Heart right ventricle (tissue), 16 donors: ENCODE data around the gene RANBP9. TPM values are rescaled to one million over a fixed set of nuclear protein-coding genes. Genes with fewer than 3 reads are reported as not detected.
A peak's percentile ranks its signal among the peaks of the same experiment; 100 is the strongest.

Source experiments
- ATAC-seq, 8 donors: fragments of 200-7000 bp; cut with Tn5 transposase; one replicate each; pipeline ENCODE4 v1.9.1; 2020; ENCODE audit warnings: mild to moderate bottlenecking in 8 of 8, moderate library complexity in 8 of 8, moderate number of reproducible peaks in 1 of 8
- DNase-seq, 2 donors: peaks; one replicate each; pipeline ENCODE4 v3.0.0-alpha.2; 2020
- H3K27ac ChIP-seq, 10 donors: fragments of 200-600 bp; sonication (generic) in 2 of 10; one replicate each; pipeline versions ENCODE4 v1.5.0 to v1.8.0; 2020 to 2022; ENCODE audit warnings: mild to moderate bottlenecking in 3 of 10
- H3K27me3 ChIP-seq, 7 donors: fragments of 200-600 bp; one replicate each; pipeline ENCODE4 v1.8.0; 2021 to 2022; ENCODE audit warnings: mild to moderate bottlenecking in 2 of 7
- H3K36me3 ChIP-seq, 9 donors: fragments of 200-600 bp; sonication (generic) in 1 of 9; one replicate each; pipeline versions ENCODE4 v1.5.0 to v1.8.0; 2020 to 2022; ENCODE audit warnings: mild to moderate bottlenecking in 2 of 9
- H3K4me1 ChIP-seq, 9 donors: fragments of 200-600 bp; sonication (generic) in 1 of 9; one replicate each; pipeline versions ENCODE4 v1.5.0 to v1.8.0; 2020 to 2022; ENCODE audit warnings: mild to moderate bottlenecking in 4 of 9
- H3K4me3 ChIP-seq, 10 donors: fragments of 200-600 bp; sonication (generic) in 2 of 10; one replicate each; pipeline versions ENCODE4 v1.5.0 to v1.8.0; 2020 to 2022; ENCODE audit warnings: mild to moderate bottlenecking in 7 of 10, moderate library complexity in 2 of 10
- H3K9me3 ChIP-seq, 11 donors: fragments of 200-600 bp in 10 of 11; sonication (generic) in 2 of 11; one replicate each; pipeline versions ENCODE4 v1.5.0 to v1.8.0; 2013 to 2022; ENCODE audit warnings: mild to moderate bottlenecking in 2 of 11, control low read depth in 1 of 11, moderate library complexity in 1 of 11
- WGBS, 2 donors: extraction: QIAGEN DNeasy Blood & Tissue Kit; methylation state at CpG; one replicate each; pipeline ENCODE4 v1.1.7; 2013; ENCODE audit warnings: inconsistent platforms in 1 of 2; 5-methylcytosine and 5-hydroxymethylcytosine counted together
- intact Hi-C, 10 donors: fragments of 100-400 bp; cut with DNase I; formaldehyde crosslinking; loops; one replicate each; pipeline versions ENCODE4 v1.11.1 to v1.14.2; 2022
- polyA plus RNA-seq, 2 donors: library from polyadenylated mRNA; stranded (reverse); fragments of 200-250 nt; gene quantifications; one replicate each; pipeline ENCODE4 v1.2.3, GENCODE V29; 2013
- total RNA-seq, 10 donors: library from RNA; stranded (reverse); fragmentation: NEBNext Ultra II Directional in 3 of 10; extraction: Animal tissue kit (Norgen Biotek cat#: 25700) in 3 of 10; gene quantifications; one replicate each; pipeline versions ENCODE4 v1.2.1 to v1.2.4, GENCODE V29; 2021 to 2023
- TF ChIP-seq, protein P1 (sequence below), 9 donors: fragments of 200-600 bp; sonication (generic) in 2 of 9; IDR thresholded peaks; one replicate each; pipeline versions ENCODE4 v1.5.0 to v1.8.0; 2021 to 2022; ENCODE audit warnings: antibody characterized with exemption in 9 of 9, mild to moderate bottlenecking in 5 of 9, moderate library complexity in 1 of 9
- donor health status: Arrhythmogenic right ventricular cardiomyopathy.
- donor health status: ischemic (EF 13 %, LVEDD 7.1; RV severe dilation, severe dysfunction).
- donor health status: healthy with polysubstance abuse.
- donor health status: DM: no; HTN: yes; CAD: no.
- donor health status: DM: no; HTN: no; CAD: no.
- donor health status: ischemic (EF 25% LVEDD 6.9; RV normal size, moderate dysfunction).
- donor health status: ischemic (EF 25% LVEDD 5.7; RV mildly dilated, moderate dysfunction).
- donor health status: healthy.
- donor health status: DM: yes; HTN: yes; CAD: no.
- donor health status: Ischemic cardiomyopathy.
- donor health status: ischemic (EF 35%, LVEDD 5.7; RV mildly dilated, moderate dysfunction).
- donor health status: nonischemic (EF 11% LVEDD 7.7; RV severe dilation, severe dysfunction).
- donor health status: DM: yes; HTN: yes; CAD: no.
- donor health status: PGD.
- donor health status: ischemic (EF 29% LVEDD 5.4; RV normal size, mild dysfunction).
- donor health status: nonischemic (EF 23%, LVEDD 6.1; RV moderate dilation, normal function).

RANBP9 gene
- total and polyA plus RNA-seq, 12 donors = 10.0 to 41.6 (median 33.8) TPM

DNA sequence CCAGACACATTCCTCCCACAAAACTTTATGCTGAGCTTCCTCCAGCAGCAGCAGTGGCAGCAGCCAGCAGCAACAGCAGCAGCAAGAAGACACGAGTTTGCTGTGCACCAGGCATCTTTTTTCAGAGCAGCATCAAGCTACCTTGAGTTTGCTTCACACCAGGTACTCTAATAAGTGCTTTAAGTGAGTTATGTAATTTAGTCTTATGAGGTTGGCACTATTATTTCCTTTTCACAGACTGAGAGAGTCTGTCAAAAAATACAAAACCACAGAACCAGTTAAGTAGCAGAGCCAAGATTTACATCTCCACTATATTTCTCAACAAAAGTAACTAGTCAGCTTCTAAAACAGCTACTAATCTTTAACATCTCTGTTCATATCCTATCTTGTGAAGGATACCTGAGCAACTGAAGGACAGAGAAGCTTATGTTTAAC, 23.7 kb downstream of the RANBP9 start:
- ATAC-seq = no peak
- intact Hi-C loops = loop anchor here in 1 of 10 donors (5.0 kb wide), 1 partner anchor 56 kb away; no protein-coding TSS in a partner anchor
- TF ChIP-seq, protein P1, sequence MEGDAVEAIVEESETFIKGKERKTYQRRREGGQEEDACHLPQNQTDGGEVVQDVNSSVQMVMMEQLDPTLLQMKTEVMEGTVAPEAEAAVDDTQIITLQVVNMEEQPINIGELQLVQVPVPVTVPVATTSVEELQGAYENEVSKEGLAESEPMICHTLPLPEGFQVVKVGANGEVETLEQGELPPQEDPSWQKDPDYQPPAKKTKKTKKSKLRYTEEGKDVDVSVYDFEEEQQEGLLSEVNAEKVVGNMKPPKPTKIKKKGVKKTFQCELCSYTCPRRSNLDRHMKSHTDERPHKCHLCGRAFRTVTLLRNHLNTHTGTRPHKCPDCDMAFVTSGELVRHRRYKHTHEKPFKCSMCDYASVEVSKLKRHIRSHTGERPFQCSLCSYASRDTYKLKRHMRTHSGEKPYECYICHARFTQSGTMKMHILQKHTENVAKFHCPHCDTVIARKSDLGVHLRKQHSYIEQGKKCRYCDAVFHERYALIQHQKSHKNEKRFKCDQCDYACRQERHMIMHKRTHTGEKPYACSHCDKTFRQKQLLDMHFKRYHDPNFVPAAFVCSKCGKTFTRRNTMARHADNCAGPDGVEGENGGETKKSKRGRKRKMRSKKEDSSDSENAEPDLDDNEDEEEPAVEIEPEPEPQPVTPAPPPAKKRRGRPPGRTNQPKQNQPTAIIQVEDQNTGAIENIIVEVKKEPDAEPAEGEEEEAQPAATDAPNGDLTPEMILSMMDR (IDR thresholded peaks at IDR 0.05) = no peak
- Histone ChIP-seq H3K9me3 (no peaks in the 10 kb centered on the region), H3K36me3 (peaks cover 0 to 9% (median 0%) of the 10 kb centered on the region in 9 donors), H3K4me3 (no peak overlapping the region), H3K4me1 (peaks cover 0 to 47% (median 31%) of the 10 kb centered on the region in 9 donors), H3K27ac (no peak overlapping the region), H3K27me3 (no peaks in the 10 kb centered on the region)
- DNase-seq = no peak
- 14 to 29% methylated on average over 1 of the region's 1 CpG for WGBS, 2 donors

GRCh38 chr6:13684855-13685254, 26.8 kb downstream of the RANBP9 start:
- Histone ChIP-seq H3K27ac (no peak overlapping the region), H3K4me1 (peaks cover 0 to 47% (median 27%) of the 10 kb centered on the region in 9 donors)
- 95 to 98% methylated on average over 4 of the region's 4 CpGs for WGBS, 2 donors

GRCh38 chr6:13683038-13683437, 28.6 kb downstream of the RANBP9 start:
- DNase-seq = no peak
- Histone ChIP-seq H3K27ac (no peak overlapping the region), H3K36me3 (peaks cover 0 to 9% (median 0%) of the 10 kb centered on the region in 9 donors), H3K9me3 (peaks cover 0 to 8% (median 0%) of the 10 kb centered on the region in 11 donors), H3K27me3 (no peaks in the 10 kb centered on the region), H3K4me3 (no peak overlapping the region), H3K4me1 (peaks cover 0 to 42% (median 26%) of the 10 kb centered on the region in 9 donors)
- no peak for ATAC-seq
- intact Hi-C loops = no loop called here
- TF ChIP-seq, protein P1 (IDR thresholded peaks at IDR 0.05) = no peak

More at GRCh38 chr6:13684855-13685254, 26.8 kb downstream of the RANBP9 start:
- intact Hi-C loops = loop anchor here in 1 of 10 donors (5.0 kb wide), 1 partner anchor 53 kb away; no protein-coding TSS in a partner anchor
- ATAC-seq (no peak), DNase-seq (no peak)
- TF ChIP-seq, protein P1 (IDR thresholded peaks at IDR 0.05) = no peak
- Histone ChIP-seq H3K36me3 (peaks cover 0 to 9% (median 0%) of the 10 kb centered on the region in 9 donors), H3K9me3 (peaks cover 0 to 7% (median 0%) of the 10 kb centered on the region in 11 donors), H3K27me3 (no peaks in the 10 kb centered on the region), H3K4me3 (no peak overlapping the region)

- 97 to 98% methylated on average over 6 of the region's 6 CpGs for WGBS, 2 donors
- H3K36me3 ChIP-seq = peaks cover 0 to 9% (median 0%) of the 10 kb centered on the region in 9 donors
- H3K27ac ChIP-seq = peak overlapping the region in 1 of 10 donors; percentile 68
- TF ChIP-seq, protein P1 (IDR thresholded peaks at IDR 0.05) = no peak
- H3K4me1 ChIP-seq = peaks cover 0 to 41% (median 24%) of the 10 kb centered on the region in 9 donors
- H3K9me3 ChIP-seq = peaks cover 0 to 15% (median 0%) of the 10 kb centered on the region in 11 donors
- H3K4me3 ChIP-seq = no peak overlapping the region
- DNase-seq (no peak), ATAC-seq (no peak)
- intact Hi-C loops = no loop called here
- no peaks in the 10 kb centered on the region for H3K27me3 ChIP-seq
Measured at GRCh38 chr6:13682346-13682745, 29.3 kb downstream of the RANBP9 start.
